LoVo (cell line): ENCODE data around the gene AACS.
"Not testable (repeated sequence)": the region's sequence is repeated elsewhere in the genome, so short reads cannot be mapped to it uniquely, and the experiment has no call there.

Source experiments
- DNase-seq: peaks from one replicate; pipeline ENCODE4 v3.0.0-alpha.2; 2016; ENCODE audit warnings: low spot score

AACS gene

GRCh38 chr12:125124320-125124966 lies 59.2 kb downstream of the AACS start:
- no peak for DNase-seq

- peak; percentile 23 for DNase-seq
These were observed 60.0 kb downstream of the AACS start for GRCh38 chr12:125125271-125125670.

GRCh38 chr12:125128439-125129178 lies 63.4 kb downstream of the AACS start:
- DNase-seq = no peak

GRCh38 chr12:125129179-125129571 lies 63.9 kb downstream of the AACS start:
- DNase-seq = no peak

GRCh38 chr12:125129591-125130255 lies 64.5 kb downstream of the AACS start:
- no peak for DNase-seq

- no peak for DNase-seq
These were observed 66.7 kb downstream of the AACS start for GRCh38 chr12:125131958-125132357.

- no peak for DNase-seq
These were observed 67.6 kb downstream of the AACS start for GRCh38 chr12:125132698-125133400.

- no peak for DNase-seq
These were observed 68.4 kb downstream of the AACS start for GRCh38 chr12:125133616-125134015.

- no peak for DNase-seq
These were observed 69.3 kb downstream of the AACS start for GRCh38 chr12:125134576-125134975.

- DNase-seq = no peak
These were observed 70.7 kb downstream of the AACS start for GRCh38 chr12:125135906-125136305.

- no peak for DNase-seq
These were observed 71.5 kb downstream of the AACS start for GRCh38 chr12:125136702-125137101.

GRCh38 chr12:125137766-125138344 lies 72.6 kb downstream of the AACS start:
- DNase-seq = no peak

- DNase-seq = peak; percentile 57
These were observed 75.3 kb downstream of the AACS start for GRCh38 chr12:125140279-125141209.

- not testable (repeated sequence) for DNase-seq
These were observed 76.0 kb downstream of the AACS start for GRCh38 chr12:125141210-125141573.

GRCh38 chr12:125142601-125143000 lies 77.4 kb downstream of the AACS start:
- DNase-seq = no peak

- DNase-seq = no peak
These were observed 78.3 kb downstream of the AACS start for GRCh38 chr12:125143491-125143890.

- DNase-seq = no peak
These were observed 80.0 kb downstream of the AACS start for GRCh38 chr12:125145196-125145595.

GRCh38 chr12:125148316-125148715 lies 83.1 kb downstream of the AACS start:
- DNase-seq = no peak

- no peak for DNase-seq
These were observed 84.2 kb downstream of the AACS start for GRCh38 chr12:125149160-125150108.

- no peak for DNase-seq
These were observed 86.0 kb downstream of the AACS start for GRCh38 chr12:125151284-125151683.
